Measurements from ENCODE around the gene MYCBPAP. TPM values are rescaled to one million over a fixed set of nuclear protein-coding genes. Genes with fewer than 3 reads are reported as not detected.

The MYCBPAP gene
- total RNA-seq, 2 donors from 2014 or later: 0.16 to 0.19 TPM

GRCh38 chr17:50462446-50462845, 45.8 kb upstream of the MYCBPAP start:
- Histone ChIP-seq H3K36me3 (peaks cover 6% of the 10 kb centered on the region), H3K27ac (no peak overlapping the region), H3K4me3 (no peak overlapping the region), H3K9me3 (no peaks in the 10 kb centered on the region), H3K4me1 (no peaks in the 10 kb centered on the region), H3K27me3 (no peaks in the 10 kb centered on the region)
- TF ChIP-seq, protein P1, sequence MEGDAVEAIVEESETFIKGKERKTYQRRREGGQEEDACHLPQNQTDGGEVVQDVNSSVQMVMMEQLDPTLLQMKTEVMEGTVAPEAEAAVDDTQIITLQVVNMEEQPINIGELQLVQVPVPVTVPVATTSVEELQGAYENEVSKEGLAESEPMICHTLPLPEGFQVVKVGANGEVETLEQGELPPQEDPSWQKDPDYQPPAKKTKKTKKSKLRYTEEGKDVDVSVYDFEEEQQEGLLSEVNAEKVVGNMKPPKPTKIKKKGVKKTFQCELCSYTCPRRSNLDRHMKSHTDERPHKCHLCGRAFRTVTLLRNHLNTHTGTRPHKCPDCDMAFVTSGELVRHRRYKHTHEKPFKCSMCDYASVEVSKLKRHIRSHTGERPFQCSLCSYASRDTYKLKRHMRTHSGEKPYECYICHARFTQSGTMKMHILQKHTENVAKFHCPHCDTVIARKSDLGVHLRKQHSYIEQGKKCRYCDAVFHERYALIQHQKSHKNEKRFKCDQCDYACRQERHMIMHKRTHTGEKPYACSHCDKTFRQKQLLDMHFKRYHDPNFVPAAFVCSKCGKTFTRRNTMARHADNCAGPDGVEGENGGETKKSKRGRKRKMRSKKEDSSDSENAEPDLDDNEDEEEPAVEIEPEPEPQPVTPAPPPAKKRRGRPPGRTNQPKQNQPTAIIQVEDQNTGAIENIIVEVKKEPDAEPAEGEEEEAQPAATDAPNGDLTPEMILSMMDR (IDR thresholded peaks at IDR 0.05): no peak
- no peak for DNase-seq (ENCODE audit: low spot score)

DNA sequence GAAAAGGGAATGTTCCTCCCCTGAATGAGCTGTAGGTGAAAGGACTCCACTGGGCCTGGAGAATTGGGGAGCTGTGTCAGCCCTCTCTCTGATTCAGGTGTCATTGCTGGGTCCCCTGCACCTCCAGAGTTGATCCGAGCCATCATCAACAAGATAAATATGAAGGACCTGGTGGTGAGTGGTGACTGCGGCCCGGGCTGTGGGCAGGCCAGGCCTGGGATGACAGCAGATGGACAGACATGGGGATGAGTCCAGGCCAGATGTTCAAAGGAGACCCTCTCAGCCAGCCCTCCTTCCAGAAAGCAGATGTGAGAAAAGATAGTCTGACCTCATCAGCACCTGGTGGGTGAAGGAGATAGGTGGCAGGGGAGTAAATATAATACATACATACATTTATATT, 44.1 kb upstream of the MYCBPAP start:
- Histone ChIP-seq H3K4me1 (peaks cover 0 to 12% of the 10 kb centered on the region in 2 donors), H3K36me3 (peaks cover 6% of the 10 kb centered on the region), H3K27ac (no peak overlapping the region), H3K4me3 (no peak overlapping the region), H3K9me3 (no peaks in the 10 kb centered on the region), H3K27me3 (no peaks in the 10 kb centered on the region)
- DNase-seq (ENCODE audit: low spot score): no peak
- TF ChIP-seq, protein P1 (IDR thresholded peaks at IDR 0.05): no peak

GRCh38 chr17:50464736-50465135, 43.5 kb upstream of the MYCBPAP start:
- TF ChIP-seq, protein P1 (IDR thresholded peaks at IDR 0.05): no peak

GRCh38 chr17:50465171-50465570, 43.1 kb upstream of the MYCBPAP start:
- Histone ChIP-seq H3K36me3 (peaks cover 6% of the 10 kb centered on the region), H3K27ac (no peak overlapping the region), H3K9me3 (no peaks in the 10 kb centered on the region), H3K4me3 (no peak overlapping the region), H3K4me1 (peaks cover 0 to 17% of the 10 kb centered on the region in 2 donors), H3K27me3 (no peaks in the 10 kb centered on the region)
- TF ChIP-seq, protein P1 (IDR thresholded peaks at IDR 0.05): no peak
- DNase-seq (ENCODE audit: low spot score): no peak

More at GRCh38 chr17:50464736-50465135, 43.5 kb upstream of the MYCBPAP start:
- DNase-seq (ENCODE audit: low spot score): no peak
- Histone ChIP-seq H3K4me1 (peaks cover 0 to 17% of the 10 kb centered on the region in 2 donors), H3K9me3 (no peaks in the 10 kb centered on the region), H3K27me3 (no peaks in the 10 kb centered on the region), H3K36me3 (peaks cover 6% of the 10 kb centered on the region), H3K27ac (no peak overlapping the region), H3K4me3 (no peak overlapping the region)

DNA sequence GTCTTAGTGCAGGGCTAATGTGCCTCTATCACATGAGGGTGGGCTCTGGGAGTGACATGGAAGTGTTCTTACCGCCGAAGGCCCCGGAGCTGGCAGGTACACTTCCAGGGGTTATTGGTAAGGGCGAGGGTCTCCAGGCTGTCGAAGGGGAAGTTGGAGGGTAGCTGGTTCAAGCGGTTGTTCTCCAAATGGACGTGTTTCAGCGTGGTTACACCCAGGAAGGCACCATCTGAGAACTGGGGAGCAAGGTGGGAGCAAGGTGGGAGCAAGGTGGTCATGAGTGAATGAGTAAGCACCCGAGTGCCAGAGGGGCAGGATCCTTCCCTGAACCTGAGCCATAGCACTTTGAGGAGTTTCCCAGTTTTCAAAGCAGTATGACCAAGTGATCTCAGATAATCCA, 42.6 kb upstream of the MYCBPAP start:
- Histone ChIP-seq H3K27me3 (no peaks in the 10 kb centered on the region), H3K4me3 (no peak overlapping the region), H3K4me1 (peaks cover 0 to 17% of the 10 kb centered on the region in 2 donors), H3K27ac (no peak overlapping the region), H3K9me3 (no peaks in the 10 kb centered on the region), H3K36me3 (peaks cover 6% of the 10 kb centered on the region)
- DNase-seq (ENCODE audit: low spot score): no peak
- TF ChIP-seq, protein P1 (IDR thresholded peaks at IDR 0.05): no peak
